HG03460 (cell line): ENCODE data around the gene PDZD2.

Experiments used
- ATAC-seq: cut with Tn5 transposase; IDR thresholded peaks from one replicate; pipeline ENCODE4 v1.9.1; 2021; ENCODE audit not compliant: unreplicated experiment

Gene PDZD2

GRCh38 chr5:31913808-31914207, 274.9 kb downstream of the PDZD2 start:
- ATAC-seq = no peak

- ATAC-seq = no peak
Measured at GRCh38 chr5:31916327-31916726, 277.4 kb downstream of the PDZD2 start.

GRCh38 chr5:31918739-31919138, 279.8 kb downstream of the PDZD2 start:
- ATAC-seq = no peak

- ATAC-seq = no peak
Measured at GRCh38 chr5:31921852-31922305, 282.9 kb downstream of the PDZD2 start.

GRCh38 chr5:31924005-31924404, 285.1 kb downstream of the PDZD2 start:
- ATAC-seq = no peak

- no peak for ATAC-seq
Measured at GRCh38 chr5:31931874-31932273, 292.9 kb downstream of the PDZD2 start.

GRCh38 chr5:31934156-31934555, 295.2 kb downstream of the PDZD2 start:
- ATAC-seq = no peak

GRCh38 chr5:31935496-31936369, 296.8 kb downstream of the PDZD2 start:
- ATAC-seq = no peak

GRCh38 chr5:31936683-31937082, 297.8 kb downstream of the PDZD2 start:
- no peak for ATAC-seq

- ATAC-seq = no peak
Measured at GRCh38 chr5:31937226-31937625, 298.3 kb downstream of the PDZD2 start.

- ATAC-seq = no peak
Measured at GRCh38 chr5:31937703-31938102, 298.8 kb downstream of the PDZD2 start.

- ATAC-seq = no peak
Measured at GRCh38 chr5:31939151-31939550, 300.2 kb downstream of the PDZD2 start.

- no peak for ATAC-seq
Measured at GRCh38 chr5:31941151-31941755, 302.3 kb downstream of the PDZD2 start.

GRCh38 chr5:31942546-31942945, 303.6 kb downstream of the PDZD2 start:
- no peak for ATAC-seq

GRCh38 chr5:31944684-31945445, 305.9 kb downstream of the PDZD2 start:
- ATAC-seq = no peak

- no peak for ATAC-seq
Measured at GRCh38 chr5:31948006-31948405, 309.1 kb downstream of the PDZD2 start.

GRCh38 chr5:31952067-31952466, 313.1 kb downstream of the PDZD2 start:
- no peak for ATAC-seq

- no peak for ATAC-seq
Measured at GRCh38 chr5:31954091-31954490, 315.2 kb downstream of the PDZD2 start.

GRCh38 chr5:31957151-31957550, 318.2 kb downstream of the PDZD2 start:
- no peak for ATAC-seq

GRCh38 chr5:31962351-31962751, 323.4 kb downstream of the PDZD2 start:
- ATAC-seq = no peak

GRCh38 chr5:31962871-31963307, 324.0 kb downstream of the PDZD2 start:
- ATAC-seq = no peak
